ENCODE measurements around the gene PRKACG. TPM values are rescaled to one million over a fixed set of nuclear protein-coding genes. Genes with fewer than 3 reads are reported as not detected.
A peak's percentile ranks its signal among the peaks of the same experiment; 100 is the strongest.
"Not testable (repeated sequence)": the region's sequence is repeated elsewhere in the genome, so short reads cannot be mapped to it uniquely, and the experiment has no call there.

The PRKACG gene
- total RNA-seq, 1 donor from 2014 or later: not detected

DNA sequence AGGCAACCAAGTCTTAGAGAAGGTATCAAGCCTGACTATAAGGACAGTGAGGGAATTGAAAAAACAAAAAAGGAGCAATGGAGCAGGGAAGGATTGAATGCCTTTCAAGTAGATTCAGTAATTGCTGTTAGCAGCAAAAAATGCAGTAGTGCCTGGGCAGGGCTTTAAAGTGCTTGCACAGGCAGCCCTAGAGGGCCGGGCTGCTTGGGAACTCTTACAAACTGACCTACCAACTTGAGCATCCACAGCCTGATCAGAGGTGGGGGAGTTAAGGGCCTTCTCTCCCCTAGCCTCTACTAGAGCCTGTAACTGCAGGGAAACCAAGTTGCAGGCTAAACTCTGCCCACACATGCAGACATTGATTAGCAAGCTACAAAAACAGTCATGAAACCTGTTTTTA, 41.1 kb upstream of the PRKACG start:
- Histone ChIP-seq H3K9me3 (no peaks in the 10 kb centered on the region), H3K27me3 (no peaks in the 10 kb centered on the region), H3K4me1 (peaks cover 4% of the 10 kb centered on the region in 2 donors), H3K27ac (no peak overlapping the region), H3K36me3 (no peaks in the 10 kb centered on the region), H3K4me3 (no peak overlapping the region)
- intact Hi-C loops (cut with DNase I): loop anchor here (1.0 to 5.0 kb wide), 4 partner anchors 43 to 138 kb away; no protein-coding TSS in a partner anchor
- DNase-seq (ENCODE audit: low spot score in 2 of 2): no peak
- TF ChIP-seq, protein P1, sequence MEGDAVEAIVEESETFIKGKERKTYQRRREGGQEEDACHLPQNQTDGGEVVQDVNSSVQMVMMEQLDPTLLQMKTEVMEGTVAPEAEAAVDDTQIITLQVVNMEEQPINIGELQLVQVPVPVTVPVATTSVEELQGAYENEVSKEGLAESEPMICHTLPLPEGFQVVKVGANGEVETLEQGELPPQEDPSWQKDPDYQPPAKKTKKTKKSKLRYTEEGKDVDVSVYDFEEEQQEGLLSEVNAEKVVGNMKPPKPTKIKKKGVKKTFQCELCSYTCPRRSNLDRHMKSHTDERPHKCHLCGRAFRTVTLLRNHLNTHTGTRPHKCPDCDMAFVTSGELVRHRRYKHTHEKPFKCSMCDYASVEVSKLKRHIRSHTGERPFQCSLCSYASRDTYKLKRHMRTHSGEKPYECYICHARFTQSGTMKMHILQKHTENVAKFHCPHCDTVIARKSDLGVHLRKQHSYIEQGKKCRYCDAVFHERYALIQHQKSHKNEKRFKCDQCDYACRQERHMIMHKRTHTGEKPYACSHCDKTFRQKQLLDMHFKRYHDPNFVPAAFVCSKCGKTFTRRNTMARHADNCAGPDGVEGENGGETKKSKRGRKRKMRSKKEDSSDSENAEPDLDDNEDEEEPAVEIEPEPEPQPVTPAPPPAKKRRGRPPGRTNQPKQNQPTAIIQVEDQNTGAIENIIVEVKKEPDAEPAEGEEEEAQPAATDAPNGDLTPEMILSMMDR (IDR thresholded peaks at IDR 0.05): no peak

GRCh38 chr9:69050936-69051335, 37.0 kb upstream of the PRKACG start:
- DNase-seq (ENCODE audit: low spot score in 2 of 2); H3K27me3 ChIP-seq; H3K4me3 ChIP-seq; H3K27ac ChIP-seq; H3K36me3 ChIP-seq; H3K9me3 ChIP-seq: not testable (repeated sequence)
- intact Hi-C loops (cut with DNase I): loop anchor here (5.0 kb wide), 1 partner anchor 96 kb away; no protein-coding TSS in a partner anchor
- peaks cover 12 to 14% of the 10 kb centered on the region in 2 donors for H3K4me1 ChIP-seq

DNA sequence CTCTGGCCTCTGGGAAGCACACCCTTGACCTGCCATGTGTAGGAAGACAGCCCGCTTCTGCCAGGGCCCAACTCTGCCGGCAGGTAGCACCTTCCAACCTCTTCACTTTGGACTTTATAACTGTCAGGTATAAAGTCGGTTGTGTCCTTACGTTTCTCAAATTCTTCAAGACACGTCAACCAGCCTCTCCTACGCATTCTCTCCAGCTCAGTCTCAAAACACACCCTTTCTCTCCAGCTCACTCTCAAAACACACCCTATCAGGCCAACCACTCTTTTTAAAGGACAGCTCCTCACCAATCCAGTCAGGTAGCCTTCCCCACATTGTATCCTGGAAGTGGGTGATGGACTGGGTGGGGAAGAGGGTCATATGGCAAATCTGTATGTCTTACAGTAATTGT, 35.2 kb upstream of the PRKACG start:
- Histone ChIP-seq H3K9me3 (no peaks in the 10 kb centered on the region), H3K27me3 (no peaks in the 10 kb centered on the region), H3K4me1 (peaks cover 8 to 9% of the 10 kb centered on the region in 2 donors), H3K36me3 (no peaks in the 10 kb centered on the region), H3K4me3 (no peak overlapping the region), H3K27ac (no peak overlapping the region)
- intact Hi-C loops (cut with DNase I): loop anchor here (10.0 kb wide), 1 partner anchor 346 kb away; no protein-coding TSS in a partner anchor
- no peak for DNase-seq (ENCODE audit: low spot score in 2 of 2)
- TF ChIP-seq, protein P1 (IDR thresholded peaks at IDR 0.05): no peak

- TF ChIP-seq, protein P1 (IDR thresholded peaks at IDR 0.05): peak in 1 of 3 experiments; percentile 13
- intact Hi-C loops (cut with DNase I): loop anchor here (10.0 kb wide), 1 partner anchor 347 kb away; no protein-coding TSS in a partner anchor
- H3K27ac ChIP-seq: peak overlapping the region; percentile 56 to 63
Measured at GRCh38 chr9:69047371-69047770, 33.5 kb upstream of the PRKACG start.

DNA sequence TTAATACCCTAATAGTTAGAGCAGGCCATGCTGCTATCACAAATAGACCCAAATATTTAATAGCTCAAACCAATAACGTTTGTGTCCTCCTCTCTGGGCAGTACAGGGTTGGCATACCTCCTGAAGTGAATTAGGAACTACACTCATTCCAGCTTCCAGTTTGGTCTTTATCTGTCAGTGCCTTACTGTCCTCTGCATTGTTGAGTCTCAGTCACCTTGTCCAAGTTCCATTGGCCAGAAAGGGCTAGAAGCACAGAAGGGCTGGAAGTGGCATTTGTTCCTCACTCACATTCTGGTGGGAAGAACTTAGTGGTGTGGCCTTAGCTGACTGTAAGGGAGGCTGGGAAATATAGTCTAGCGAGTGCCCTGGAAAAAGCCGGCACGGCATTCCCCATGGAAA, 32.8 kb upstream of the PRKACG start:
- TF ChIP-seq, protein P1 (IDR thresholded peaks at IDR 0.05): no peak
- no peaks in the 10 kb centered on the region for H3K36me3 ChIP-seq
- no peaks in the 10 kb centered on the region for H3K9me3 ChIP-seq
- H3K27ac ChIP-seq: peak overlapping the region in 1 of 2 donors; percentile 56
- no peaks in the 10 kb centered on the region for H3K27me3 ChIP-seq
- peaks cover 8 to 9% of the 10 kb centered on the region in 2 donors for H3K4me1 ChIP-seq
- intact Hi-C loops (cut with DNase I): loop anchor here (10.0 kb wide), 1 partner anchor 348 kb away; no protein-coding TSS in a partner anchor
- H3K4me3 ChIP-seq: no peak overlapping the region
- DNase-seq (ENCODE audit: low spot score in 2 of 2): no peak

More at GRCh38 chr9:69047371-69047770, 33.5 kb upstream of the PRKACG start:
- Histone ChIP-seq H3K4me1 (peaks cover 8 to 9% of the 10 kb centered on the region in 2 donors), H3K4me3 (no peak overlapping the region), H3K36me3 (no peaks in the 10 kb centered on the region), H3K9me3 (no peaks in the 10 kb centered on the region), H3K27me3 (no peaks in the 10 kb centered on the region)
- no peak for DNase-seq (ENCODE audit: low spot score in 2 of 2)

DNA sequence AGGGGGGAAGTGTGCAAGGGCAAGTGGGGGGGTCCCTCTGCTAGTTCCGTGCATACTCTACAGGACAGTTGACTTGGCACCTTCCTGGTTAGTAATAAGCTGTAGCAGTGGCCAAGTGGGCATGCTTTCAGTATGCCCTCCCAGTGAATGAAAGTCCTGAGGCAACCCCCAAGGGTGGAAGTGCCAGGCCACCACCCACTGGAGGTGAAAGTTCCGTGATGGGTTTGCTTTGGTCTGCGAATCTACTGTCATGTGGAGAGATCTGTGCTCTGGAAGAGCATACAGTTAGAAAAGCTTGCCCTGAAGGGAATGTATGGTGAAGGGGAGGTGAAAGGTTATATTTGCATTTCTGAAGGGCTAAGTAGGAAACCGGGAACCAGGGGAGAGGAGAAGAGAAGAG, 31.9 kb upstream of the PRKACG start:
- intact Hi-C loops (cut with DNase I): loop anchor here (10.0 kb wide), 1 partner anchor 349 kb away; no protein-coding TSS in a partner anchor

More for the DNA sequence above, 31.9 kb upstream of the PRKACG start:
- no peak for DNase-seq (ENCODE audit: low spot score in 2 of 2)
- Histone ChIP-seq H3K4me1 (peaks cover 8 to 9% of the 10 kb centered on the region in 2 donors), H3K27ac (no peak overlapping the region), H3K4me3 (no peak overlapping the region), H3K27me3 (no peaks in the 10 kb centered on the region), H3K9me3 (no peaks in the 10 kb centered on the region), H3K36me3 (no peaks in the 10 kb centered on the region)
- TF ChIP-seq, protein P1 (IDR thresholded peaks at IDR 0.05): no peak

All from ascending aorta (tissue), 2 donors.